HEK293 (cell line): ENCODE results near the gene ASAP2.

Experiments used
- CTCF ChIA-PET: fragments of 350-600 bp; formaldehyde crosslinking; extraction: SDS; loops from one replicate; lab custom pipeline; 2021; ENCODE audit warnings: antibody characterized with exemption; lab: Yijun Ruan, JAX
- POLR2A ChIA-PET: fragments of 300-600 bp; formaldehyde crosslinking; extraction: SDS; loops from one replicate; lab custom pipeline; 2020; ENCODE audit warnings: antibody characterized with exemption, inconsistent platforms; lab: Yijun Ruan, JAX
- H3K27ac ChIP-seq: fragments of 200-500 bp; sonication (Bioruptor generic); 2 replicates; pipeline ENCODE4 v1.5.1; 2014; ENCODE audit warnings: low read depth, low read length, control low read depth, inconsistent platforms; ENCODE audit errors: extremely low read depth
- H3K36me3 ChIP-seq, 2 experiments: fragments of 200-500 bp in 1 of 2; sonication (Bioruptor generic) in 1 of 2; 1 replicate in 1 of 2; 2 replicates in 1 of 2; pipeline ENCODE4 v1.5.1; 2014 to 2017; ENCODE audit warnings: inconsistent platforms in 2 of 2, low read length in 2 of 2; ENCODE audit not compliant: control insufficient read depth in 2 of 2, insufficient read depth in 1 of 2
- H3K4me1 ChIP-seq: fragments of 200-500 bp; sonication (Bioruptor generic); 2 replicates; pipeline ENCODE4 v1.5.1; 2014; ENCODE audit warnings: mild to moderate bottlenecking, low read length, inconsistent platforms; ENCODE audit not compliant: control insufficient read depth, insufficient read depth
- H3K4me3 ChIP-seq: 2 replicates; pipeline ENCODE4 v1.5.1; 2011; ENCODE audit warnings: low read depth, mild to moderate bottlenecking, control low read depth, low read length, moderate library complexity
- H3K9me3 ChIP-seq: fragments of 200-500 bp; sonication (Bioruptor generic); 2 replicates; pipeline ENCODE4 v1.5.1; 2014; ENCODE audit warnings: low read depth, low read length, inconsistent platforms; ENCODE audit not compliant: control insufficient read depth, insufficient read depth
- BCL6B ChIP-seq: fragments of 450-650 bp; formaldehyde crosslinking; IDR thresholded peaks from 2 replicates; pipeline ENCODE4 v1.5.1; 2017; ENCODE audit warnings: missing biosample characterization, missing genetic modification characterization
- ELK4 ChIP-seq: IDR thresholded peaks from 2 replicates; pipeline ENCODE4 v1.6.1; 2011; ENCODE audit warnings: mild to moderate bottlenecking, low read depth, low read length, borderline replicate concordance
- TCF7L2 ChIP-seq: IDR thresholded peaks from 2 replicates; pipeline ENCODE4 v1.6.1; 2011; ENCODE audit warnings: low read depth, mild to moderate bottlenecking, inconsistent platforms, low read length, moderate library complexity, borderline replicate concordance
- ZBTB17 ChIP-seq: fragments of 450-650 bp; formaldehyde crosslinking; IDR thresholded peaks from 2 replicates; pipeline ENCODE4 v1.5.1; 2016; ENCODE audit warnings: missing biosample characterization, missing genetic modification characterization
- ZBTB20 ChIP-seq: fragments of 450-650 bp; formaldehyde crosslinking; IDR thresholded peaks from 2 replicates; pipeline ENCODE4 v1.5.1; 2016; ENCODE audit warnings: missing biosample characterization, missing genetic modification characterization
- ZBTB26 ChIP-seq: fragments of 450-650 bp; formaldehyde crosslinking; optimal IDR thresholded peaks from 2 replicates; pipeline ENCODE3; 2016; ENCODE audit warnings: missing biosample characterization, mild to moderate bottlenecking, missing genetic modification characterization
- ZBTB48 ChIP-seq: fragments of 450-650 bp; formaldehyde crosslinking; IDR thresholded peaks from 2 replicates; pipeline ENCODE4 v1.5.1; 2016; ENCODE audit warnings: missing biosample characterization, missing genetic modification characterization
- ZBTB8A ChIP-seq: fragments of 450-650 bp; formaldehyde crosslinking; IDR thresholded peaks from 2 replicates; pipeline ENCODE4 v1.5.1; 2016; ENCODE audit warnings: missing biosample characterization, missing genetic modification characterization
- ZEB2 ChIP-seq: fragments of 450-650 bp; formaldehyde crosslinking; IDR thresholded peaks from 2 replicates; pipeline ENCODE4 v1.5.1; 2016; ENCODE audit warnings: missing biosample characterization, missing genetic modification characterization
- ZFP69B ChIP-seq: fragments of 450-650 bp; formaldehyde crosslinking; IDR thresholded peaks from 2 replicates; pipeline ENCODE4 v1.5.1; 2016; ENCODE audit warnings: missing biosample characterization, missing genetic modification characterization
- ZIC2 ChIP-seq: fragments of 450-650 bp; formaldehyde crosslinking; IDR thresholded peaks from 2 replicates; pipeline ENCODE4 v1.5.1; 2016; ENCODE audit warnings: missing biosample characterization, missing genetic modification characterization
- ZNF184 ChIP-seq: fragments of 450-650 bp; IDR thresholded peaks from 2 replicates; pipeline ENCODE4 v1.5.1; 2018; ENCODE audit warnings: missing biosample characterization, mild to moderate bottlenecking, missing genetic modification characterization
- ZNF398 ChIP-seq: fragments of 450-650 bp; formaldehyde crosslinking; IDR thresholded peaks from 2 replicates; pipeline ENCODE4 v1.5.1; 2017; ENCODE audit warnings: missing biosample characterization, missing genetic modification characterization
- ZNF404 ChIP-seq: fragments of 450-650 bp; formaldehyde crosslinking; IDR thresholded peaks from 2 replicates; pipeline ENCODE4 v1.5.1; 2017; ENCODE audit warnings: missing biosample characterization, missing genetic modification characterization
- ZNF433 ChIP-seq: fragments of 450-650 bp; formaldehyde crosslinking; IDR thresholded peaks from 2 replicates; pipeline ENCODE4 v1.5.1; 2016; ENCODE audit warnings: missing biosample characterization, missing genetic modification characterization, low read depth
- ZNF510 ChIP-seq: fragments of 450-650 bp; formaldehyde crosslinking; IDR thresholded peaks from 2 replicates; pipeline ENCODE4 v1.5.1; 2018; ENCODE audit warnings: mild to moderate bottlenecking, missing genetic modification characterization, missing biosample characterization; ENCODE audit not compliant: insufficient replicate concordance
- ZNF521 ChIP-seq: fragments of 450-650 bp; formaldehyde crosslinking; IDR thresholded peaks from 2 replicates; pipeline ENCODE4 v1.5.1; 2017; ENCODE audit warnings: missing biosample characterization, mild to moderate bottlenecking, missing genetic modification characterization
- ZNF561 ChIP-seq: fragments of 450-650 bp; IDR thresholded peaks from 2 replicates; pipeline ENCODE4 v1.5.1; 2018; ENCODE audit warnings: missing biosample characterization, missing genetic modification characterization, borderline replicate concordance
- ZNF664 ChIP-seq: fragments of 450-650 bp; formaldehyde crosslinking; IDR thresholded peaks from 2 replicates; pipeline ENCODE4 v1.5.1; 2016; ENCODE audit warnings: missing biosample characterization, missing genetic modification characterization
- ZNF692 ChIP-seq: fragments of 450-650 bp; formaldehyde crosslinking; IDR thresholded peaks from 2 replicates; pipeline ENCODE4 v1.5.1; 2016; ENCODE audit warnings: missing biosample characterization, missing genetic modification characterization
- ZNF777 ChIP-seq: fragments of 450-650 bp; formaldehyde crosslinking; IDR thresholded peaks from 2 replicates; pipeline ENCODE4 v1.5.1; 2017; ENCODE audit warnings: missing biosample characterization, missing genetic modification characterization, borderline replicate concordance
- ZNF791 ChIP-seq: fragments of 450-650 bp; formaldehyde crosslinking; IDR thresholded peaks from 2 replicates; pipeline ENCODE4 v1.5.1; 2016; ENCODE audit warnings: missing biosample characterization, missing genetic modification characterization
- ZSCAN18 ChIP-seq: fragments of 450-650 bp; formaldehyde crosslinking; IDR thresholded peaks from 2 replicates; pipeline ENCODE4 v1.5.1; 2016; ENCODE audit warnings: missing biosample characterization, missing genetic modification characterization

The ASAP2 gene

GRCh38 chr2:9206991-9207640, 504 bp downstream of the ASAP2 start (continued):
- no peak for TF ChIP-seq BCL6B (tag by site-specific recombination)

GRCh38 chr2:9207641-9208311, 1.2 kb downstream of the ASAP2 start:
- Histone ChIP-seq H3K36me3 (no peaks in the 10 kb centered on the region), H3K4me3 (peak overlapping the region; percentile 93), H3K9me3 (no peaks in the 10 kb centered on the region), H3K27ac (peak overlapping the region; percentile 91), H3K4me1 (peaks cover 10% of the 10 kb centered on the region)
- ChIA-PET CTCF (interaction anchor here (0.7 to 3.2 kb wide), 5 partner anchors 24 to 865 kb away, joined by 3 to 12 read pairs (median 5); no protein-coding TSS in a partner anchor), POLR2A (interaction anchor here (0.7 to 1.0 kb wide), 3 partner anchors 30 to 55 kb away, joined by 3 to 4 read pairs (median 3); no protein-coding TSS in a partner anchor)
- TF ChIP-seq ELK4 (no peak), ZBTB26 (peak; percentile 15), ZBTB20 (tag by site-specific recombination) (peak; percentile 48; the same call in 1 of the 2 replicates), ZBTB17 (tag by site-specific recombination) (peak; percentile 57; the same call in 1 of the 2 replicates), ZBTB8A (tag by site-specific recombination) (peak; percentile 21; the same call in 1 of the 2 replicates), ZSCAN18 (tag by site-specific recombination) (no peak), ZFP69B (tag by site-specific recombination) (no peak), ZEB2 (tag by site-specific recombination) (peak; percentile 19; the same call in 1 of the 2 replicates)

- peaks cover 10% of the 10 kb centered on the region for H3K4me1 ChIP-seq
- no peak overlapping the region for H3K27ac ChIP-seq
- no peaks in the 10 kb centered on the region for H3K36me3 ChIP-seq
- no peak overlapping the region; the same call in 1 of the 2 replicates for H3K4me3 ChIP-seq
- CTCF ChIA-PET = interaction anchor here (0.6 to 3.2 kb wide), 12 partner anchors 10 to 162 kb away, joined by 3 to 12 read pairs (median 4); no protein-coding TSS in a partner anchor
- POLR2A ChIA-PET = interaction anchor here (0.7 to 1.0 kb wide), 3 partner anchors 13 to 54 kb away, joined by 3 read pairs; no protein-coding TSS in a partner anchor
- no peaks in the 10 kb centered on the region for H3K9me3 ChIP-seq
- TF ChIP-seq ZNF561 (tag by site-specific recombination) = no peak
- TF ChIP-seq ZNF664 = no peak
- no peak for TF ChIP-seq ZNF433
- TF ChIP-seq ZNF184 (tag by site-specific recombination) = no peak
- no peak for TF ChIP-seq ZNF791 (tag by site-specific recombination)
- TF ChIP-seq ZNF510 (tag by site-specific recombination) = no peak
- no peak for TF ChIP-seq ZBTB48 (tag by site-specific recombination)
- no peak for TF ChIP-seq ZNF777 (tag by site-specific recombination)
- no peak for TF ChIP-seq ZNF404 (tag by site-specific recombination)
- TF ChIP-seq ZNF521 (tag by site-specific recombination) = no peak
- no peak for TF ChIP-seq ZNF692
- TF ChIP-seq TCF7L2 = no peak
- TF ChIP-seq ZNF398 = no peak
- TF ChIP-seq ZIC2 (tag by site-specific recombination) = no peak
These were observed 2.3 kb downstream of the ASAP2 start for GRCh38 chr2:9208875-9209274.
